Measurements from ENCODE around the gene MYOF. TPM values are rescaled to one million over a fixed set of nuclear protein-coding genes. Genes with fewer than 3 reads are reported as not detected.
A peak's percentile ranks its signal among the peaks of the same experiment; 100 is the strongest.

The MYOF gene
- total RNA-seq, 1 donor: 379 TPM

DNA sequence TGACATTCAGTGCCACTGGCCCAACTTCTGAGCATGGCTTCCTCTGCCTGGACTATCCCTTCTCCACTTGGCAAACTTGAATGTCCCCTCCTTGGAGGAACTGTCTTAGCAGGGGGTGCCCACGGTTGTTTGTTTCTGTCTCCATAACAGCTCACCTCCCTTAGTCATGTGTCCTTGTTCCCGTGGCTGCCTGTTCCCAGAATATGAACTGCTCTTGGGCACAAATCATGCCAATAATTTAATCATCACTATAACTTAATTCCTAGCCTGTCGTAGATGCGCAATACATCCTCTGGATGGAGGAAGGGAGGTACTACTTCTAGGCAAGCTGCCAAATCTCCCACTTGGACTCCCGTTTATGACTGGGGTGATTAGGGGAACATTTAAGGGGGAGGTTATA, 173.1 kb downstream of the MYOF start:
- peak; percentile 90 for DNase-seq (ENCODE audit: insufficient read length, low spot score, missing footprints)
- H3K4me1 ChIP-seq (ENCODE audit: insufficient read depth, low read length): peaks cover 12% of the 10 kb centered on the region
- no peak overlapping the region for H2AFZ ChIP-seq (ENCODE audit: low read length)
- no peaks in the 10 kb centered on the region for H3K79me2 ChIP-seq (ENCODE audit: insufficient read depth, low read length)
- no peaks in the 10 kb centered on the region for H3K9me3 ChIP-seq (ENCODE audit: low read depth, low read length)
- no peak overlapping the region for H3K4me2 ChIP-seq (ENCODE audit: insufficient read depth, low read length)
- TF ChIP-seq, protein P1, sequence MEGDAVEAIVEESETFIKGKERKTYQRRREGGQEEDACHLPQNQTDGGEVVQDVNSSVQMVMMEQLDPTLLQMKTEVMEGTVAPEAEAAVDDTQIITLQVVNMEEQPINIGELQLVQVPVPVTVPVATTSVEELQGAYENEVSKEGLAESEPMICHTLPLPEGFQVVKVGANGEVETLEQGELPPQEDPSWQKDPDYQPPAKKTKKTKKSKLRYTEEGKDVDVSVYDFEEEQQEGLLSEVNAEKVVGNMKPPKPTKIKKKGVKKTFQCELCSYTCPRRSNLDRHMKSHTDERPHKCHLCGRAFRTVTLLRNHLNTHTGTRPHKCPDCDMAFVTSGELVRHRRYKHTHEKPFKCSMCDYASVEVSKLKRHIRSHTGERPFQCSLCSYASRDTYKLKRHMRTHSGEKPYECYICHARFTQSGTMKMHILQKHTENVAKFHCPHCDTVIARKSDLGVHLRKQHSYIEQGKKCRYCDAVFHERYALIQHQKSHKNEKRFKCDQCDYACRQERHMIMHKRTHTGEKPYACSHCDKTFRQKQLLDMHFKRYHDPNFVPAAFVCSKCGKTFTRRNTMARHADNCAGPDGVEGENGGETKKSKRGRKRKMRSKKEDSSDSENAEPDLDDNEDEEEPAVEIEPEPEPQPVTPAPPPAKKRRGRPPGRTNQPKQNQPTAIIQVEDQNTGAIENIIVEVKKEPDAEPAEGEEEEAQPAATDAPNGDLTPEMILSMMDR (IDR thresholded peaks at IDR 0.05; ENCODE audit: extremely low read depth, low read depth, low read length): no peak
- peaks cover 78% of the 10 kb centered on the region for H3K36me3 ChIP-seq (ENCODE audit: insufficient read depth, low read length)
- H4K20me1 ChIP-seq (ENCODE audit: insufficient read depth, low read length): no peaks in the 10 kb centered on the region
- peak overlapping the region; percentile 78 for H3K27ac ChIP-seq (ENCODE audit: low read depth, low read length)
- H3K27me3 ChIP-seq (ENCODE audit: insufficient read depth, low read length): no peaks in the 10 kb centered on the region
- no peak overlapping the region for H3K4me3 ChIP-seq (ENCODE audit: insufficient read depth, low read length)

DNA sequence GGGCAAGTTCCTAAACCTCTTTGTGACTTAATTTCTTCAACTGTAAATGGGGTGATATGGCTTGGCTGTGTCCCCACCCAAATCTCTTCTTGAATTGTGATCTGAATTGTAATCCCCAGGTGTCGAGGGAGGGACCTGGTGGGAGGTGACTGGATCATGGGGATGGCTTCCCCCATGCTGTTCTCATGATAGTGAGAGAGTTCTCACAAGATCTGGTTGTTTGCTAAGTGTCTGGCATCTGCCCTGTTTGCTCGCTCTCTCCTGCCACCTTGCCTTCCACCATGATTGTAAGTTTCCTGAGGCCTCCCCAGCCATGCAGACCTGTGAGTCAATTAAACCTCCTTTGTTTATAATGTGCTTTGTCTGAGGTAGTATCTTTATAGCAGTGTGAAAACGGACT, 177.0 kb downstream of the MYOF start:
- peaks cover 12% of the 10 kb centered on the region for H3K4me1 ChIP-seq (ENCODE audit: insufficient read depth, low read length)
- H3K79me2 ChIP-seq (ENCODE audit: insufficient read depth, low read length): no peaks in the 10 kb centered on the region
- H4K20me1 ChIP-seq (ENCODE audit: insufficient read depth, low read length): no peaks in the 10 kb centered on the region
- no peak for DNase-seq (ENCODE audit: insufficient read length, low spot score, missing footprints)
- no peak overlapping the region for H3K4me2 ChIP-seq (ENCODE audit: insufficient read depth, low read length)
- H3K4me3 ChIP-seq (ENCODE audit: insufficient read depth, low read length): no peak overlapping the region
- no peaks in the 10 kb centered on the region for H3K27me3 ChIP-seq (ENCODE audit: insufficient read depth, low read length)
- TF ChIP-seq, protein P1 (IDR thresholded peaks at IDR 0.05; ENCODE audit: extremely low read depth, low read depth, low read length): no peak
- H3K9me3 ChIP-seq (ENCODE audit: low read depth, low read length): no peaks in the 10 kb centered on the region
- no peak overlapping the region for H2AFZ ChIP-seq (ENCODE audit: low read length)
- peaks cover 44% of the 10 kb centered on the region for H3K36me3 ChIP-seq (ENCODE audit: insufficient read depth, low read length)
- no peak overlapping the region for H3K27ac ChIP-seq (ENCODE audit: low read depth, low read length)

DNA sequence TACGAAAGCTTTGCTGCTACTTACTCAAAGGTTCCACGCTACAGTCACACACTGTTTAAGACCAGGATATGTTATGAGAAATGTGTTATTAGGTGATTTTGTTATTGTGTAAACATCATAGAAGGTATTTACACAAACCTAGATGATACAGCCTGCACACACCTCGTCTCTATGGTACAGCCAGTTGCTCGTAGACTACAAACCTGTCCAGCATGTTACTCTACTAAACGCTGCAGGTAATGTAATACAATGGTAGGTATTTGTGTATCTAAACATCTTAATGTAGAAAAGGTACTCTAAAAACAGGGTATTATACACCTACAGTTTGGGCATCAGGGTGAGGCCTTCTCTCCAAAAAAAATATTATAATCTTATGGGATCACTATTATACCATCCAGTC, 181.2 kb downstream of the MYOF start:
- no peaks in the 10 kb centered on the region for H3K9me3 ChIP-seq (ENCODE audit: low read depth, low read length)
- no peak overlapping the region for H3K27ac ChIP-seq (ENCODE audit: low read depth, low read length)
- H3K79me2 ChIP-seq (ENCODE audit: insufficient read depth, low read length): no peaks in the 10 kb centered on the region
- no peak overlapping the region for H3K4me2 ChIP-seq (ENCODE audit: insufficient read depth, low read length)
- no peak for DNase-seq (ENCODE audit: insufficient read length, low spot score, missing footprints)
- no peak overlapping the region for H2AFZ ChIP-seq (ENCODE audit: low read length)
- H3K4me3 ChIP-seq (ENCODE audit: insufficient read depth, low read length): no peak overlapping the region
- peaks cover 15% of the 10 kb centered on the region for H3K36me3 ChIP-seq (ENCODE audit: insufficient read depth, low read length)
- H3K4me1 ChIP-seq (ENCODE audit: insufficient read depth, low read length): no peaks in the 10 kb centered on the region
- H3K27me3 ChIP-seq (ENCODE audit: insufficient read depth, low read length): no peaks in the 10 kb centered on the region
- TF ChIP-seq, protein P1 (IDR thresholded peaks at IDR 0.05; ENCODE audit: extremely low read depth, low read depth, low read length): no peak
- H4K20me1 ChIP-seq (ENCODE audit: insufficient read depth, low read length): no peaks in the 10 kb centered on the region

DNA sequence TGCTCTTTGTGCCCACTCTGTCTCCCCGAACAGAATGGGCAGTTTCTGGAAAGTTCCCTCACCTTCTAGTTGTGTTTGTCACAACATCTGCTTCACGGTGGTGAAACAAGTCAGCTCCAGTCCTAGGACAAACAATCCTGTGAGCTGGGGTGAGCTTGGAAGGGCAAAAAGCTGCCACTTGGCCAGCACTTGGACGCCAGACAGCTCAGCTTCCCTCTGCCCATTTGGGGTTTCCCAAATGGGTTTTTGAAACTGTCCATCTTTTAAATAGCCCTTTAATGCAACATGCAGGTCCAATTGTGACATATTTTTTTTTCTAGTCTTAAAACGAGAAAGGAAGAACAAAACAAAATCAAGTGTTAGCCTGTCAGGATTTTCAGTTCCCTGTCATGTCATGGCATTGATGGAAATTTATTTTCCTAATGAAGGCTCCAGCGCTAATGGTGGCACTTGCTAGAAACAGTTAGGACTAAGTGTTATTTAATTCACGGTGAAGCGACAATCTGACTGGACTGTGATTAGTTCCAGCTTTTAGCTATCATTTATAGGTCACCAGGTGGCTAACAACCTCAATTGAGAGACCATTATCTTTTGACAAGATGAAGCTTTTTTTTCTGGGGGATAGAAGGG, 181.7 kb downstream of the MYOF start:
- no peaks in the 10 kb centered on the region for H4K20me1 ChIP-seq (ENCODE audit: insufficient read depth, low read length)
- no peak overlapping the region for H3K4me3 ChIP-seq (ENCODE audit: insufficient read depth, low read length)
- H3K4me1 ChIP-seq (ENCODE audit: insufficient read depth, low read length): no peaks in the 10 kb centered on the region
- no peaks in the 10 kb centered on the region for H3K79me2 ChIP-seq (ENCODE audit: insufficient read depth, low read length)
- H3K9me3 ChIP-seq (ENCODE audit: low read depth, low read length): no peaks in the 10 kb centered on the region
- TF ChIP-seq, protein P1 (IDR thresholded peaks at IDR 0.05; ENCODE audit: extremely low read depth, low read depth, low read length): no peak
- no peak overlapping the region for H2AFZ ChIP-seq (ENCODE audit: low read length)
- H3K36me3 ChIP-seq (ENCODE audit: insufficient read depth, low read length): peaks cover 14% of the 10 kb centered on the region
- no peak for DNase-seq (ENCODE audit: insufficient read length, low spot score, missing footprints)
- no peaks in the 10 kb centered on the region for H3K27me3 ChIP-seq (ENCODE audit: insufficient read depth, low read length)
- H3K27ac ChIP-seq (ENCODE audit: low read depth, low read length): no peak overlapping the region
- H3K4me2 ChIP-seq (ENCODE audit: insufficient read depth, low read length): no peak overlapping the region

Measured in osteoblast (primary cell).